T-helper 1 cell treated with Interleukin-12 subunit alpha and Interleukin-12 subunit beta and Interleukin-4 antibody, amounts not matched to agents 30 μg/mL and 1 μg/mL, for 36 hours (primary cell): ENCODE measurements around the gene SCO2.
A peak's percentile ranks its signal among the peaks of the same experiment; 100 is the strongest.

ENCODE experiments used
- H3K27ac Mint-ChIP-seq: one replicate; pipeline ENCODE4 v1.8.0; 2021; ENCODE audit warnings: mild to moderate bottlenecking, mixed read lengths
- H3K27me3 Mint-ChIP-seq: one replicate; pipeline ENCODE4 v1.8.0; 2021; ENCODE audit warnings: low read depth, mixed read lengths
- H3K36me3 Mint-ChIP-seq: one replicate; pipeline ENCODE4 v1.8.0; 2021; ENCODE audit warnings: low read depth, mixed read lengths
- H3K4me1 Mint-ChIP-seq: one replicate; pipeline ENCODE4 v1.8.0; 2021; ENCODE audit warnings: low read depth, mixed read lengths
- H3K4me3 Mint-ChIP-seq: one replicate; pipeline ENCODE4 v1.8.0; 2021; ENCODE audit warnings: mild to moderate bottlenecking, moderate library complexity, mixed read lengths
- H3K9me3 Mint-ChIP-seq: one replicate; pipeline ENCODE4 v1.8.0; 2021; ENCODE audit warnings: mixed read lengths

SCO2 gene

DNA sequence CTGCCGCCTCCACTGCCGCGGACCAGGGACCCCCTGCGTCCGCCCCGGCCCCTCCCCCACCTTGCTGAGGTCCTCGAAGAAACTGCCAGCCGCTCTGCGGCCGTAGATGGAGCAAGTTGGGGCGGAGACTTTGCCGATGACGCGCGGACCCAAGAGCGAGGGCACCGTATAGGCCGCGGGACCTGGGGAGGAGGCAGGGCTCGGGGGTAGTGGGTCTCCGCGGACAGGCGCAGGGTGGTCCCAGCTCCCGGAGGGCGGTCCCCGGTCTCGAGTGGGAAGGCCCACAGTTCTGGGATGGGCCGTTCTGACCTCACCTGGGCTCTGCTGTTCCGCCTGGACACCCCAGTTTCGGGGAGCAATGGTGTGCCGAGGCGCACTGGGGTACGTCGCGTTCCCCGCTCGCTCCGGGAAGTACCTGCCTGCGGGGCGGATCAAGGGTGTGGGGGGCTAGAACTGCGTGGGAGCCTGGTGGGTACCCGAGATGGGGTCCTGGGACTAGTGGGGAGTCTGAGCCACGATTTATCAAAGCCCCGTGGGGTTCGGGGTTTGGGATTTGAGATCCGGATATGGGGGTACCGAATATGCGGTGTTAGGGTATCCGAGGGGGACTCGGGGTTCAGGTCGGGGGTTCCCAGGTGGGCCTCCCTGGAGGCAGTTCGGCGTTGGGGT is 5.6 kb upstream of the SCO2 start:
- H3K9me3 Mint-ChIP-seq: no peaks in the 10 kb centered on the region
- no peaks in the 10 kb centered on the region for H3K27me3 Mint-ChIP-seq
- H3K27ac Mint-ChIP-seq: peak overlapping the region; percentile 99
- H3K4me1 Mint-ChIP-seq: peaks cover 43% of the 10 kb centered on the region
- peaks cover 15% of the 10 kb centered on the region for H3K36me3 Mint-ChIP-seq
- peak overlapping the region; percentile 95 for H3K4me3 Mint-ChIP-seq

DNA sequence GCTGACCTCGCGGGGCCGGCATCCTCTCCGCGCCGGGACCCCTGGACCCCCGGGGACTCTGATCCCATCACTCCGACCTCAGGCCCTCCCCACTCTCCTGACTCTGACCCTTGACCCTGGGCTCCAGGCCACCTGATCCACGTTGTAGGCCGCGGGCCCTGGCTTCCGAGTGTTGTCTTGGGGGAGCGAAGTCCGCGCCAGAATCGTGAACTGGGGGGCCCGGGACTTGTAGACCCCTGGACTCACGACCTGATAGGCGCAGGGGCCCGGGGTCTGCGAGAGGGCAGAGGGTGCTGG is 5.1 kb upstream of the SCO2 start:
- H3K36me3 Mint-ChIP-seq: peaks cover 15% of the 10 kb centered on the region
- peak overlapping the region; percentile 99 for H3K27ac Mint-ChIP-seq
- peak overlapping the region; percentile 95 for H3K4me3 Mint-ChIP-seq
- H3K4me1 Mint-ChIP-seq: peaks cover 43% of the 10 kb centered on the region
- no peaks in the 10 kb centered on the region for H3K27me3 Mint-ChIP-seq
- H3K9me3 Mint-ChIP-seq: no peaks in the 10 kb centered on the region

GRCh38 chr22:50529897-50530579 is 4.6 kb upstream of the SCO2 start, which contains the start of gene TYMP:
Gene TYMP (minus strand): TSS chr22:50530012. CDS start chr22:50529709, 303 bp downstream.
- Mint-ChIP-seq H3K4me1 (peaks cover 43% of the 10 kb centered on the region), H3K4me3 (peak within 1 kb of the TSS; percentile 95), H3K9me3 (no peaks in the 10 kb centered on the region), H3K27ac (peak within 1 kb of the TSS; percentile 99), H3K27me3 (no peaks in the 10 kb centered on the region), H3K36me3 (peaks cover 15% of the 10 kb centered on the region)

GRCh38 chr22:50529416-50529896 is 4.1 kb upstream of the SCO2 start:
- H3K27ac Mint-ChIP-seq: peak overlapping the region; percentile 55
- H3K36me3 Mint-ChIP-seq: peaks cover 19% of the 10 kb centered on the region
- H3K4me1 Mint-ChIP-seq: peaks cover 45% of the 10 kb centered on the region
- H3K4me3 Mint-ChIP-seq: peak overlapping the region; percentile 82
- H3K27me3 Mint-ChIP-seq: no peaks in the 10 kb centered on the region
- H3K9me3 Mint-ChIP-seq: no peaks in the 10 kb centered on the region

- H3K9me3 Mint-ChIP-seq: no peaks in the 10 kb centered on the region
- H3K4me1 Mint-ChIP-seq: peaks cover 41% of the 10 kb centered on the region
These were observed 3.5 kb upstream of the SCO2 start for GRCh38 chr22:50528682-50529415.

GRCh38 chr22:50527921-50528681 is 2.7 kb upstream of the SCO2 start:
- peaks cover 24% of the 10 kb centered on the region for H3K36me3 Mint-ChIP-seq

More at GRCh38 chr22:50528682-50529415, 3.5 kb upstream of the SCO2 start:
- Mint-ChIP-seq H3K4me3 (peak overlapping the region; percentile 82), H3K36me3 (peaks cover 21% of the 10 kb centered on the region), H3K27me3 (no peaks in the 10 kb centered on the region), H3K27ac (peak overlapping the region; percentile 92)

GRCh38 chr22:50526834-50527801 is 1.7 kb upstream of the SCO2 start:
- Mint-ChIP-seq H3K4me1 (peaks cover 29% of the 10 kb centered on the region), H3K27me3 (no peaks in the 10 kb centered on the region), H3K9me3 (no peaks in the 10 kb centered on the region), H3K27ac (peak overlapping the region; percentile 92), H3K4me3 (peak overlapping the region; percentile 82), H3K36me3 (peaks cover 20% of the 10 kb centered on the region)

More at GRCh38 chr22:50527921-50528681, 2.7 kb upstream of the SCO2 start:
- peak overlapping the region; percentile 92 for H3K27ac Mint-ChIP-seq
- no peaks in the 10 kb centered on the region for H3K9me3 Mint-ChIP-seq
- no peaks in the 10 kb centered on the region for H3K27me3 Mint-ChIP-seq
- H3K4me1 Mint-ChIP-seq: peaks cover 35% of the 10 kb centered on the region
- peak overlapping the region; percentile 82 for H3K4me3 Mint-ChIP-seq

DNA sequence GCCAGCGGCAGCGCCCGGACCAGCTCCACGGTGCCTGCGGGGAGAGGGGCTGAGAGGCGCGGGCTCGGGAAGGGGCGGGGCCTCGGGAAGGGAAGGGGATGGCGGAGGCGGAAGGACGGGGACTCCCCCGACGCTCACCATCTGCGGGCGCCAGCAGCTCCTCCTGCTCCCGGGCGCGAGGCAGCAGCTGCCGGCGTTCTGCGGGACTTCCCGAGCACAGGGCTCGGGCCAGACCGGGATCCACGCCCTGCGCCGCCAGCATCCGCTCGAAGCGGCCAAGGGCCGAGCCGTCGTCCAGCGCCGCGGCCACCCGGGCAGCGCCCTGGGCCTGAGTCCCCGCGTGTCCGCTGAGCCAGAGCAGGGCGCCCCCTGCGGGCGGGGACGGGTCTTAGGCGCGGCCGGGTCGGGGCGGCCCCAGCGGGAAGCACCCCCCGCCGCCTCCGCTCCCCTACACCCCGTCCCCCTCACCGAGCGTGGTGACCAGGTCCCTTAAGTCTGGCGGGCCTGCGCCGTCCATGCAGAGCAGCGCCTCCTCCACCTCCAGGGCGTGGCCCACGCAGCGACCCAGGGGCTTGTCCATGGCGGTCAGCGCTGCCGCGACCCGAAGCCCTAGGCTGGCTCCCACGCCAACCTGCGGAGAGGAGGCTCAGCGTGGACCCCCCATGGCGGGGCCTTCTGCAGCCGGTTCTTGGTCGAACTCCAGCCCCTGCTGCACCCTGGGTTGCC is 873 bp upstream of the SCO2 start:
- Mint-ChIP-seq H3K27me3 (no peaks in the 10 kb centered on the region), H3K36me3 (peaks cover 20% of the 10 kb centered on the region), H3K27ac (peak overlapping the region; percentile 92), H3K4me3 (peak overlapping the region; percentile 82), H3K9me3 (no peaks in the 10 kb centered on the region), H3K4me1 (peaks cover 29% of the 10 kb centered on the region)

DNA sequence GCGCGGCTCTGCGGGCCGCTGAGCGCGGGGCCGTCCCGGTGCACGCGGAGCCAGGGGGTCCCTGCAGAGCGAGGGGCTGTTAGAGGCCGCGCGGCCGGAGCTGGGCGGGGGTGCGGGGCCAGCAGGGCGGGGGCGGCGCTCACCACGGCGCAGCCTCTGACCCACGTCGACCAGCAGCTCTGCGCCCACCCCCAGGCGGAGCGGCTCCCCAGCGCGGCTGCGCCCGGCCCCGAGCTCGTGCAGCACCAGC is 385 bp upstream of the SCO2 start:
- no peaks in the 10 kb centered on the region for H3K27me3 Mint-ChIP-seq
- peaks cover 29% of the 10 kb centered on the region for H3K4me1 Mint-ChIP-seq
- peak overlapping the region; percentile 71 for H3K27ac Mint-ChIP-seq

DNA sequence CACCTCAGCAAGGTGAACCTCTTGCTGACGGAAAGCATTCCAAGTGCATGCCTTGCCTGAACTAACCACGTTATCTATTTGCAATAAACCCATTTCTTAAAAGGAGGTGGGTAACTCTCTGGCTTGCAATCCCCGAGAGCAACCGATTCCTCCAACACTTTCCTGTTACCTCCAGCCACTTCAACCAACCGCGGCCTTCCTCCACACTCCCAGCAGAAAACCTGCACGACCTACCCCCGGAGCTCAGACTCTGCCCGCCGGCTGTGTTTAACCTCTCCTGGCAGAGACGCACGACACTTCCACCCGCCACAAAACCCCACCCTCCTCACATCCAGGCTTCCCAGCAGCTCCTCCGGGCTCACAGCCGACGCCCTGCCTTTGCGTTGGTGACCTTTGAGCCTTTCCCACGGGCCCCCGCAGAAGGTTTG is 708 bp downstream of the SCO2 start:
- peak overlapping the region; percentile 90 for H3K4me3 Mint-ChIP-seq
- H3K4me1 Mint-ChIP-seq: peaks cover 29% of the 10 kb centered on the region
- H3K36me3 Mint-ChIP-seq: peaks cover 23% of the 10 kb centered on the region
- H3K27ac Mint-ChIP-seq: peak overlapping the region; percentile 90
- H3K9me3 Mint-ChIP-seq: no peaks in the 10 kb centered on the region
- H3K27me3 Mint-ChIP-seq: no peaks in the 10 kb centered on the region

More for the DNA sequence above, 385 bp upstream of the SCO2 start:
- H3K36me3 Mint-ChIP-seq: peaks cover 20% of the 10 kb centered on the region
- H3K9me3 Mint-ChIP-seq: no peaks in the 10 kb centered on the region
- H3K4me3 Mint-ChIP-seq: peak overlapping the region; percentile 90

GRCh38 chr22:50523806-50524675 is 1.4 kb downstream of the SCO2 start:
- H3K4me1 Mint-ChIP-seq: peaks cover 29% of the 10 kb centered on the region
- H3K4me3 Mint-ChIP-seq: peak overlapping the region; percentile 90
- H3K27ac Mint-ChIP-seq: peak overlapping the region; percentile 90
- H3K36me3 Mint-ChIP-seq: peaks cover 26% of the 10 kb centered on the region
- no peaks in the 10 kb centered on the region for H3K27me3 Mint-ChIP-seq
- H3K9me3 Mint-ChIP-seq: no peaks in the 10 kb centered on the region

- H3K4me3 Mint-ChIP-seq: no peak overlapping the region
- peaks cover 23% of the 10 kb centered on the region for H3K36me3 Mint-ChIP-seq
These were observed 2.0 kb downstream of the SCO2 start for GRCh38 chr22:50523458-50523805.

More at GRCh38 chr22:50523458-50523805, 2.0 kb downstream of the SCO2 start:
- peak overlapping the region; percentile 15 for H3K27ac Mint-ChIP-seq
- H3K27me3 Mint-ChIP-seq: no peaks in the 10 kb centered on the region
- no peaks in the 10 kb centered on the region for H3K9me3 Mint-ChIP-seq
- peaks cover 24% of the 10 kb centered on the region for H3K4me1 Mint-ChIP-seq
